Neural crest cell (in vitro differentiated cells): ENCODE data around the gene GLCCI1. TPM values are rescaled to one million over a fixed set of nuclear protein-coding genes. Genes with fewer than 3 reads are reported as not detected.

ENCODE experiments used
- DNase-seq: peaks from one replicate; pipeline ENCODE4 v3.0.0; 2021; ENCODE audit warnings: low read depth, mixed read lengths, low spot score
- H3K27ac Mint-ChIP-seq: one replicate; pipeline ENCODE4 v1.8.0; 2021; ENCODE audit warnings: mild to moderate bottlenecking, mixed read lengths; ENCODE audit not compliant: unreplicated experiment
- H3K27me3 Mint-ChIP-seq: 2 replicates; pipeline ENCODE4 v1.8.0; 2021; ENCODE audit warnings: low read depth, mild to moderate bottlenecking, mixed read lengths
- H3K36me3 Mint-ChIP-seq: 2 replicates; pipeline ENCODE4 v1.8.0; 2021; ENCODE audit warnings: low read depth, mild to moderate bottlenecking, mixed read lengths
- H3K4me1 Mint-ChIP-seq: 2 replicates; pipeline ENCODE4 v1.8.0; 2021; ENCODE audit warnings: mixed read lengths
- H3K4me3 Mint-ChIP-seq: one replicate; pipeline ENCODE4 v1.8.0; 2021; ENCODE audit warnings: mild to moderate bottlenecking, mixed read lengths
- H3K9me3 Mint-ChIP-seq: 2 replicates; pipeline ENCODE4 v1.8.0; 2021; ENCODE audit warnings: mixed read lengths
- CTCF ChIP-seq: fragments of 200-600 bp; sonication (generic); conservative IDR thresholded peaks from 2 replicates; pipeline ENCODE4 v1.5.0; 2021; ENCODE audit warnings: antibody characterized with exemption, mild to moderate bottlenecking
- total RNA-seq: library from RNA; stranded (reverse); gene quantifications from 2 replicates; pipeline ENCODE4 v1.2.1, GENCODE V29; 2021

The GLCCI1 gene
- total RNA-seq, 1 donor from 2014 or later = 29.2 TPM

- no peak for TF ChIP-seq CTCF
Measured at GRCh38 chr7:7959979-7960670, 8.5 kb upstream of the GLCCI1 start.

DNA sequence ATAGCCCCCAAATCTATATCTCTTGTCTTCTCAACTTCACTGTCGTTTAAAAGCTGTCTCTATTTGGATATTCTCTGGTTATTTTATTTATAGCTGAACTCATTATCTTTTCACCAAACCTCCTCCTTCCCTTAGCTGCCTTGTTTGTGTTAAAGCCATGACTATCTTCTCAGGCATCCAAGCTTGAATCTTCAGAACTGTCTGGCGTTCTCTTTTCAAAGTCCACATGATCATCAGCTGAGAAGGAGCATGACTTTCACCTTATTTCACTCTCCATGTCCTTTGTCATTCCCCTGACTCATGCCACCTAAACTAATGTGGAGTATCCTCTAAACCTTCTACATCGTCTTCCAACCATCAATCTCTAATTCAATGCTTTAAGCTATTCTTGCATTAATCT is 5.7 kb upstream of the GLCCI1 start:
- Mint-ChIP-seq H3K27me3 (no peaks in the 10 kb centered on the region), H3K36me3 (no peaks in the 10 kb centered on the region), H3K4me1 (no peaks in the 10 kb centered on the region), H3K4me3 (no peak overlapping the region), H3K27ac (no peak overlapping the region), H3K9me3 (no peaks in the 10 kb centered on the region)
- no peak for TF ChIP-seq CTCF
- DNase-seq = no peak

More at GRCh38 chr7:7959979-7960670, 8.5 kb upstream of the GLCCI1 start:
- Mint-ChIP-seq H3K36me3 (no peaks in the 10 kb centered on the region), H3K9me3 (no peaks in the 10 kb centered on the region), H3K4me1 (no peaks in the 10 kb centered on the region), H3K4me3 (no peak overlapping the region), H3K27me3 (no peaks in the 10 kb centered on the region), H3K27ac (no peak overlapping the region)
- no peak for DNase-seq

GRCh38 chr7:7964250-7964649 is 4.3 kb upstream of the GLCCI1 start:
- no peaks in the 10 kb centered on the region for H3K9me3 Mint-ChIP-seq
- no peaks in the 10 kb centered on the region for H3K27me3 Mint-ChIP-seq
- DNase-seq = no peak

GRCh38 chr7:7964691-7965090 is 3.9 kb upstream of the GLCCI1 start:
- no peak for TF ChIP-seq CTCF
- Mint-ChIP-seq H3K9me3 (no peaks in the 10 kb centered on the region), H3K4me1 (peaks cover 4% of the 10 kb centered on the region), H3K36me3 (no peaks in the 10 kb centered on the region), H3K27me3 (no peaks in the 10 kb centered on the region), H3K4me3 (no peak overlapping the region), H3K27ac (no peak overlapping the region)
- DNase-seq = no peak

More at GRCh38 chr7:7964250-7964649, 4.3 kb upstream of the GLCCI1 start:
- no peak for TF ChIP-seq CTCF
- Mint-ChIP-seq H3K27ac (no peak overlapping the region), H3K4me3 (no peak overlapping the region), H3K36me3 (no peaks in the 10 kb centered on the region), H3K4me1 (peaks cover 4% of the 10 kb centered on the region)

DNA sequence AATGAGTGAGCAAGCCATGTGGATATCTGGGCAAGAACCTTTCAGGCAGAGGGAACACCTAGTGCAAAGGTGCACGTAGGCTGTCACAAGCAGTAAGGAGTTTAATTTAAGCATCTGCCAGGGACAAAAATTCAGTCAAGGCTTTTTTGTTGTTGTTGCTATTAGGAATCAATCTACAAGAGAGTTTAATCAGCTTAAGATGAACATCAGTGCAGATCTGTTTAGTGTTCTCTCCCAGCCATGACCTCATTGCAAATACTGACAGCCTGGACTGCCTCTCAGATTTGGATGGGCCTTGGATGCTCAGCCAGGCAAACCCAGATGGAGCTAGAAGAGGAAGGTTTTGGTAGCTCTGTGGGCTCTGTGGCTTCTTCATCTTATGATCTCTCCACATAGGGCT is 3.3 kb upstream of the GLCCI1 start:
- TF ChIP-seq CTCF = no peak
- no peaks in the 10 kb centered on the region for H3K27me3 Mint-ChIP-seq
- no peak for DNase-seq
- no peaks in the 10 kb centered on the region for H3K36me3 Mint-ChIP-seq
- no peak overlapping the region for H3K27ac Mint-ChIP-seq
- peaks cover 4% of the 10 kb centered on the region for H3K4me1 Mint-ChIP-seq
- no peaks in the 10 kb centered on the region for H3K9me3 Mint-ChIP-seq
- no peak overlapping the region for H3K4me3 Mint-ChIP-seq
